ENCODE results near the gene KIF26B.

GRCh38 chr1:245654460-245655050 is 499.8 kb downstream of the KIF26B start:
- TF ChIP-seq, protein P1, sequence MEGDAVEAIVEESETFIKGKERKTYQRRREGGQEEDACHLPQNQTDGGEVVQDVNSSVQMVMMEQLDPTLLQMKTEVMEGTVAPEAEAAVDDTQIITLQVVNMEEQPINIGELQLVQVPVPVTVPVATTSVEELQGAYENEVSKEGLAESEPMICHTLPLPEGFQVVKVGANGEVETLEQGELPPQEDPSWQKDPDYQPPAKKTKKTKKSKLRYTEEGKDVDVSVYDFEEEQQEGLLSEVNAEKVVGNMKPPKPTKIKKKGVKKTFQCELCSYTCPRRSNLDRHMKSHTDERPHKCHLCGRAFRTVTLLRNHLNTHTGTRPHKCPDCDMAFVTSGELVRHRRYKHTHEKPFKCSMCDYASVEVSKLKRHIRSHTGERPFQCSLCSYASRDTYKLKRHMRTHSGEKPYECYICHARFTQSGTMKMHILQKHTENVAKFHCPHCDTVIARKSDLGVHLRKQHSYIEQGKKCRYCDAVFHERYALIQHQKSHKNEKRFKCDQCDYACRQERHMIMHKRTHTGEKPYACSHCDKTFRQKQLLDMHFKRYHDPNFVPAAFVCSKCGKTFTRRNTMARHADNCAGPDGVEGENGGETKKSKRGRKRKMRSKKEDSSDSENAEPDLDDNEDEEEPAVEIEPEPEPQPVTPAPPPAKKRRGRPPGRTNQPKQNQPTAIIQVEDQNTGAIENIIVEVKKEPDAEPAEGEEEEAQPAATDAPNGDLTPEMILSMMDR (IDR thresholded peaks at IDR 0.05; ENCODE audit: poor library complexity, severe bottlenecking) = no peak
- TF ChIP-seq POLR2AphosphoS5 (IDR thresholded peaks at IDR 0.05) = no peak
- TF ChIP-seq EP300 (conservative IDR thresholded peaks at IDR 0.05; ENCODE audit: poor library complexity, severe bottlenecking) = no peak
- no peak for TF ChIP-seq RAD21 (conservative IDR thresholded peaks at IDR 0.05)

All from neural cell (in vitro differentiated cells).